ENCODE measurements around the gene ARID3C.

Gene ARID3C

GRCh38 chr9:34576597-34577399 lies 52.1 kb downstream of the ARID3C start:
- no peak for DNase-seq

DNA sequence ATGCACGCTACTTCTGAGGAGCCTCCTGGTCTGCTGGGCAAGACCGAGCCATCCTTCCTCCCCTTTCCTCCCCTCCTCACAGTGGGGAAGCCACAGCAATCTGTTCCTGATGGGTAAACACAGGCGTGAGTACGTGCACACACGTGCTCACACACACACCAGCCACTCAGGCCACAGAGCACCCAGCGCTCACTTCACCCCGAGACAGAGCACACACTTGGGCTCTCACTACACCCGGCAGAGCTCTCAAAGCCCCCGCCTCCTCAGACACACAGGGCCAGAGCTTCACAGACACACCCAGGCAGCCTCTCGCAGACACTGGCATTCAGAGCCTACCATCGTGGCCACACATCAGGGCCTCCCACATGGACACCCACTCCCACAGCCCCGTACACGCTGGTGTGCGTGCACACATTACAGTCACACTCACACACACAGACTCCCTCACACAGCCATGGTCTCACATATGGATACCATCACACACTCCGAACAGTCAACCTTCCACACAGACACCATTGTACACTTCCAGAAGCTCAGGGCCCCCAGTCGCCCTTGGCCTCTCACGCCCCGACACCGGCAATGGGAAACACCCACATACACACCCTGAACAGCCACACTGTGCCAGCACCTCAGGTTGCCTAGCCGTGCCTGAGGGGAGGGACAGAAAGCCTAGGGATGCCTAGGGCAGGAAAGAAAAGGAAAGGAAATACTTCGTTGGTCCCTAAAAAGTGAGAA lies 52.8 kb downstream of the ARID3C start:
- no peak for DNase-seq

GRCh38 chr9:34575241-34575640 lies 53.6 kb downstream of the ARID3C start:
- no peak for DNase-seq

DNA sequence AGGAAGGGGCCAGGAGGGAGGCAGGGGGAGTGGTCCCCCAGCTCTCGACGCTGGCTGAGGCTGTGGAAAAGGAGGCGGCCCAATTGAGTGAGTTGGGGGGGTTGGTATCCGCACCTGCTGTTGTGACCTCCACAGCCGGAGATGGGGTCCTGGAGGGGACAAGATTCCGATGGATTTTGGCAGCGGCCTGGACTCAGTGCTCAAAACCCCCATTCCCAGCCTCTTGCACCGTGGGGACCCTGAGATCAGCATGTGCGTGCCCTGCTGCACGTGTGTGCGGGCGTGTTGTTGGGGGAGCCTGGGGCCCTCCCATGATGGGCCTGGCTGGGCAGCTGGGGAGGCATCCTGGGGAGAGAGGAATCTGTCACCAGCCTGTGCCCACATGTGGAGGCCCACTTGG lies 54.3 kb downstream of the ARID3C start:
- no peak for DNase-seq

DNA sequence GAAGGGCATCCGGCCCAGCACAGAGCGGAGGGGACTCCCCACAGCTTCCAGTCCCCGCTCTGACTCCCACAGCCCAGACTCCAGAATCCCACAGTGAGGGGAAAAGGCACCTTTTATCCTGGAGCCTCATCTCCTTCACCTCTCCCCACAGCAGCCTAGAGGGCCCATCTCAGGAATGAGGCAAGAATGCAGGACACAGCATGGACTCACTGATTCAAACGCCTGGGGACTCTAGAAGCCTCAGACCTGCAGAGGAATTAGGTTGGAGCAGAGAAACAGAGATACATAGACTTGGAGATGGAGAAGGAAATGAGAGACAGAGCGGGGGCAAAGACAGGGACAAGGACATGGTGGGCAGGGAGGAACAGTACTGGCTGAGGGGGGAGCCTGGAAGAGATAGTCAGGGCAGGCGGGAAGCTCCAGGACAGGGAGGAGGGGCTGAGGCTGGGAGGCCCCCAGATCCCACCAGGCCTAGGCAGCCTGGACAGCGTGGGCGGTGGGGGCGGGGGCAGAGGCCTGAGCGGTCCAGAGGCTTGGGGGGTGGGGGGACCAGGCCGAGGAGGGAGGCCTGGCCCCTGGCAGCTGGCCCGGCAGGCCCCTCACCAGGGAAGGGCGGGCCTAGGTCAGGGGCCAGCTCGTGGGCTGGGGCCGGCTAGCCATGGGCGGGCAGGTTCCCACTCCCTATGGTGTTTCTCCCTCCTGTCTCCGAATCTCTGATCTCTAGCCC lies 55.1 kb downstream of the ARID3C start:
- DNase-seq, result no peak

DNA sequence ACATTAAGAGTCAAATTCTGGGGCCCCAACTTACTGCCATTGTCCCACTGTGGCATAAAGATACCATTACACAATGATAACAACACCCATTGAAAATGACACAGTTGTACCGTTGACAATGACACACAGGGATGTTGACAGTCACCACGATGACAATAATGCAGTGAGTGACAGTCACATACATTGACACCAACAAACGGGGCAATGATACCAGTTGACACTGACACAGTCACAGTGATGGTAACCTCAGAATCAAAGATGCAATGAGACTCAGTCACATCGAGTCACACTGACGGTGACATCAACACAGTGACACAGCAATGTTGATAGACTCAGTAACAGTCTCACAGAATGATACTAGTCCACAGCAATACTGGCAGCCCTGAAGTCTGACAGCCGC lies 56.2 kb downstream of the ARID3C start:
- no peak for DNase-seq

DNA sequence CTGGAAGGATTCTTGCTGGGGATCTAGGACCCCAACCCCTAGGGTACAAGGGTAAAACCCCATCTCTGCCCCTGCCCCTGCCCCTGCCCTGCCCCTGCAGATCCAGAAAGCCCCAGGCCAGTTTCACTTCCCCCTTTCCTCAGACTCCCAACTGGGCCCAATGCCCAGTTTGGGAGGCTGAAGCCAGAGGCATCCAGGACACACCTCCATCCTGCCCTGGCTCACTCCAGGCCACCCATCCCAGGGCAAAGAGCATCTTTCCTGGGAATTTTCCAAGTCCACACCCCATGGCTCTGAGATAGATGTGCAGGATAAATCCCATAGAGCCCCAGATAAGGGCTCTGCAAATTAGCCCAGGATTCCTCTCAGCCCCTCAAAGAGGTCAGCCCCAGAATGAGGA lies 56.8 kb downstream of the ARID3C start:
- no peak for DNase-seq

- no peak for DNase-seq
Measured at GRCh38 chr9:34571481-34571810, 57.4 kb downstream of the ARID3C start.

All from SHP77 (cell line).